HepG2 (cell line): ENCODE data around the gene GALNT18. TPM values are rescaled to one million over a fixed set of nuclear protein-coding genes. Genes with fewer than 3 reads are reported as not detected.

Experiments
- ATAC-seq: fragments of 200-7000 bp; cut with Tn5 transposase; 3 replicates; pipeline ENCODE4 v1.9.1; 2020; ENCODE audit warnings: mild to moderate bottlenecking, moderate library complexity
- BruUV-seq: library from RNA; stranded (reverse); fragments of 400-500 nt; replicated peaks from 2 replicates; lab custom pipeline; 2021; lab: Mats Ljungman, UMichigan
- CTCF ChIA-PET: fragments of 300-600 bp; formaldehyde crosslinking; extraction: SDS; loops from one replicate; lab custom pipeline; 2021; ENCODE audit warnings: low total read pairs, inconsistent platforms, low intra/inter-chr PET ratio; lab: Yijun Ruan, JAX
- POLR2A ChIA-PET: fragments of 350-600 bp; sonication (Branson Sonifier 250); formaldehyde crosslinking; loops from one replicate; lab custom pipeline; 2020; ENCODE audit warnings: antibody characterized with exemption, inconsistent platforms; lab: Yijun Ruan, JAX
- DNase-seq: peaks from one replicate; pipeline ENCODE4 v3.0.0-alpha.2; 2015; ENCODE audit warnings: low spot score
- FAIRE-seq: peaks from 3 replicates; lab custom pipeline; 2011; peaks lifted over from hg19 to GRCh38; lab: Jason Lieb, UNC
- H2AFZ ChIP-seq: one replicate; pipeline ENCODE4 v1.6.1; 2011; ENCODE audit warnings: low read length, inconsistent platforms
- H3K27ac ChIP-seq: fragments of 300-600 bp; 3 replicates; pipeline ENCODE4 v1.8.0; 2011; ENCODE audit warnings: mixed run types, mild to moderate bottlenecking, mixed read lengths, low read length, inconsistent platforms; ENCODE audit not compliant: insufficient read depth; ENCODE audit errors: extremely low read length
- H3K27me3 ChIP-seq, 2 experiments: fragments of 200-600 bp in 1 of 2; 2 replicates in 1 of 2; 3 replicates in 1 of 2; pipeline versions ENCODE4 v1.6.0 to v1.8.0; 2011; ENCODE audit warnings: low read length in 2 of 2, mild to moderate bottlenecking in 2 of 2, moderate library complexity in 2 of 2, inconsistent platforms in 1 of 2; ENCODE audit not compliant: insufficient read depth in 2 of 2, control insufficient read depth in 1 of 2
- H3K36me3 ChIP-seq, 2 experiments: fragments of 200-600 bp in 1 of 2; replicated peaks in 1 of 2; 2 replicates in 1 of 2; 3 replicates in 1 of 2; pipeline versions ENCODE4 v1.5.1 to v1.8.0; 2011; ENCODE audit warnings: low read length in 2 of 2, inconsistent platforms in 1 of 2; ENCODE audit not compliant: insufficient read depth in 2 of 2, control insufficient read depth in 1 of 2
- H3K4me1 ChIP-seq: 2 replicates; pipeline ENCODE4 v1.5.1; 2012; ENCODE audit warnings: low read length, inconsistent platforms; ENCODE audit not compliant: insufficient read depth
- H3K4me2 ChIP-seq: 2 replicates; pipeline ENCODE4 v1.6.0; 2011; ENCODE audit warnings: low read depth, low read length, inconsistent platforms
- H3K4me3 ChIP-seq, 3 experiments: fragments of 200-600 bp in 1 of 3; sonication (generic), shearing (Covaris generic) in 1 of 3; replicated peaks in 1 of 3; 2 replicates each; pipeline ENCODE4 v1.5.1; 2011 to 2016; ENCODE audit warnings: low read length in 3 of 3, inconsistent platforms in 2 of 3, low read depth in 2 of 3, mild to moderate bottlenecking in 2 of 3, control low read depth in 1 of 3, mixed read lengths in 1 of 3; ENCODE audit not compliant: insufficient read depth in 1 of 3
- H3K79me2 ChIP-seq: one replicate; pipeline ENCODE4 v1.6.1; 2011; ENCODE audit warnings: low read length, inconsistent platforms; ENCODE audit not compliant: insufficient read depth
- H3K9ac ChIP-seq: 2 replicates; pipeline ENCODE4 v1.6.0; 2011; ENCODE audit warnings: mild to moderate bottlenecking, low read depth, low read length, inconsistent platforms; ENCODE audit not compliant: insufficient read depth
- H3K9me3 ChIP-seq: 2 replicates; pipeline ENCODE4 v1.5.1; 2012; ENCODE audit warnings: mild to moderate bottlenecking, low read length
- H4K20me1 ChIP-seq: 2 replicates; pipeline ENCODE4 v1.6.0; 2011; ENCODE audit warnings: inconsistent platforms, mild to moderate bottlenecking, low read length, moderate library complexity; ENCODE audit not compliant: insufficient read depth
- ADNP ChIP-seq: sonication (generic); formaldehyde crosslinking; IDR thresholded peaks from 2 replicates; pipeline ENCODE4 v1.4.0; 2020; ENCODE audit warnings: missing genetic modification reagents
- BCL6 ChIP-seq: IDR thresholded peaks from 2 replicates; pipeline ENCODE4 v1.6.1; 2016; ENCODE audit warnings: missing genetic modification reagents, missing compliant biosample characterization
- ZNF614 ChIP-seq: IDR thresholded peaks from 2 replicates; pipeline ENCODE4 v1.6.1; 2018; ENCODE audit warnings: missing biosample characterization, missing genetic modification reagents, inconsistent platforms, borderline replicate concordance
- ZNF646 ChIP-seq: sonication (generic); formaldehyde crosslinking; IDR thresholded peaks from 2 replicates; pipeline ENCODE4 v1.9.0; 2021; ENCODE audit warnings: mild to moderate bottlenecking, missing genetic modification reagents
- ZNF724P ChIP-seq: sonication (generic); formaldehyde crosslinking; IDR thresholded peaks from 2 replicates; pipeline ENCODE4 v1.8.0; 2022; ENCODE audit warnings: missing genetic modification reagents, borderline replicate concordance
- ZNF749 ChIP-seq: sonication (generic); formaldehyde crosslinking; IDR thresholded peaks from 2 replicates; pipeline ENCODE4 v1.8.0; 2022; ENCODE audit warnings: mild to moderate bottlenecking, missing genetic modification reagents, moderate library complexity, borderline replicate concordance
- ZNF766 ChIP-seq: sonication (generic); formaldehyde crosslinking; IDR thresholded peaks from 2 replicates; pipeline ENCODE4 v1.5.0; 2020; ENCODE audit warnings: missing genetic modification reagents, borderline replicate concordance
- ZNF775 ChIP-seq: sonication (generic); formaldehyde crosslinking; IDR thresholded peaks from 2 replicates; pipeline ENCODE4 v1.4.0; 2020; ENCODE audit warnings: missing genetic modification reagents, mild to moderate bottlenecking, moderate library complexity, borderline replicate concordance
- WGBS: methylation state at CpG from one replicate; pipeline ENCODE4 v1.1.6; 2017; ENCODE audit warnings: low lambda C conversion rate; 5-methylcytosine and 5-hydroxymethylcytosine counted together
- in situ Hi-C: cut with HindIII; loops from 2 replicates; pipeline ENCODE4 v1.10.0; 2017; ENCODE audit warnings: low pct_unique_long_range_greater_than_20kb; ENCODE audit not compliant: extremely low pct_ligation_motif_present
- intact Hi-C: fragments of 100-400 bp; cut with micrococcal nuclease; formaldehyde crosslinking; loops from one replicate; pipeline ENCODE4 v1.10.0; 2022; ENCODE audit not compliant: unreplicated experiment
- polyA plus RNA-seq, 8 experiments: library from polyadenylated mRNA; depleted of rRNA in 3 of 8; stranded (reverse) in 7 of 8; unstranded in 1 of 8; fragments of >200 nt; fragmentation: Illumina TruSeq in 4 of 8; extraction: Trizol in 4 of 8; gene quantifications; 2 replicates each; pipeline versions ENCODE4 v1.2.1 to v1.2.3, GENCODE V29; 2011 to 2016; ENCODE audit warnings: low read depth in 4 of 8, missing spikeins in 1 of 8, mixed read lengths in 1 of 8; ENCODE audit not compliant: insufficient read depth in 1 of 8
- total RNA-seq, 5 experiments: library from RNA; depleted of rRNA; stranded (reverse); fragments of >200 nt; fragmentation: Illumina TruSeq; extraction: Trizol; gene quantifications; 2 replicates each; pipeline ENCODE4 v1.2.3, GENCODE V29; 2016; ENCODE audit warnings: low read depth in 1 of 5
- TF ChIP-seq, protein P1 (sequence below): sonication (generic); formaldehyde crosslinking; IDR thresholded peaks from 2 replicates; pipeline ENCODE4 v1.9.0; 2022; ENCODE audit warnings: low read depth, missing genetic modification reagents
- TF ChIP-seq, protein P2 (sequence below): sonication (generic); formaldehyde crosslinking; IDR thresholded peaks from 2 replicates; pipeline ENCODE4 v1.8.0; 2023; ENCODE audit warnings: mild to moderate bottlenecking, missing genetic modification reagents
- TF ChIP-seq, protein P3 (sequence below): sonication (generic); formaldehyde crosslinking; IDR thresholded peaks from 2 replicates; pipeline ENCODE4 v1.8.1; 2023; ENCODE audit warnings: missing genetic modification reagents, inconsistent platforms, borderline replicate concordance

Gene GALNT18
- total and polyA plus RNA-seq, 2 of the 13 experiments (the other 11 are each of a cell fraction or from before 2014, with no cell fraction given) = 0.11 TPM; not detected in 1

- ChIA-PET CTCF (no interaction called here), POLR2A (no interaction called here)
- Histone ChIP-seq H3K27me3 (peaks cover 2% of the 10 kb centered on the region in 2 experiments; a peak in 3 of 5 replicates), H3K4me1 (no peaks in the 10 kb centered on the region), H3K27ac (no peak overlapping the region), H3K4me2 (no peak overlapping the region), H3K9ac (no peak overlapping the region), H4K20me1 (no peaks in the 10 kb centered on the region), H2AFZ (no peak overlapping the region), H3K36me3 (no peaks in the 10 kb centered on the region), H3K9me3 (no peaks in the 10 kb centered on the region), H3K4me3 (no peak overlapping the region), H3K79me2 (no peaks in the 10 kb centered on the region)
- no TSS peak for BruUV-seq
- in situ Hi-C loops (no loop called here), intact Hi-C loops (no loop called here)
- ATAC-seq = no peak
- DNase-seq = no peak
- 31% methylated on average over 7 of the region's 7 CpGs for WGBS
- no peak for FAIRE-seq
- TF ChIP-seq, protein P1, sequence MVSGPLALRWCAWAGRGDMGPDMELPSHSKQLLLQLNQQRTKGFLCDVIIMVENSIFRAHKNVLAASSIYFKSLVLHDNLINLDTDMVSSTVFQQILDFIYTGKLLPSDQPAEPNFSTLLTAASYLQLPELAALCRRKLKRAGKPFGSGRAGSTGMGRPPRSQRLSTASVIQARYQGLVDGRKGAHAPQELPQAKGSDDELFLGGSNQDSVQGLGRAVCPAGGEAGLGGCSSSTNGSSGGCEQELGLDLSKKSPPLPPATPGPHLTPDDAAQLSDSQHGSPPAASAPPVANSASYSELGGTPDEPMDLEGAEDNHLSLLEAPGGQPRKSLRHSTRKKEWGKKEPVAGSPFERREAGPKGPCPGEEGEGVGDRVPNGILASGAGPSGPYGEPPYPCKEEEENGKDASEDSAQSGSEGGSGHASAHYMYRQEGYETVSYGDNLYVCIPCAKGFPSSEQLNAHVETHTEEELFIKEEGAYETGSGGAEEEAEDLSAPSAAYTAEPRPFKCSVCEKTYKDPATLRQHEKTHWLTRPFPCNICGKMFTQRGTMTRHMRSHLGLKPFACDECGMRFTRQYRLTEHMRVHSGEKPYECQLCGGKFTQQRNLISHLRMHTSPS (CRISPR knock-in tag) = no peak
- TF ChIP-seq ZNF614 (CRISPR knock-in tag) (no peak), BCL6 (CRISPR knock-in tag) (no peak), ZNF646 (CRISPR knock-in tag) (no peak), ZNF766 (no peak), ZNF724P (CRISPR knock-in tag) (no peak), ZNF749 (CRISPR knock-in tag) (no peak), ZNF775 (CRISPR knock-in tag) (no peak), ADNP (no peak)
- TF ChIP-seq, protein P2, sequence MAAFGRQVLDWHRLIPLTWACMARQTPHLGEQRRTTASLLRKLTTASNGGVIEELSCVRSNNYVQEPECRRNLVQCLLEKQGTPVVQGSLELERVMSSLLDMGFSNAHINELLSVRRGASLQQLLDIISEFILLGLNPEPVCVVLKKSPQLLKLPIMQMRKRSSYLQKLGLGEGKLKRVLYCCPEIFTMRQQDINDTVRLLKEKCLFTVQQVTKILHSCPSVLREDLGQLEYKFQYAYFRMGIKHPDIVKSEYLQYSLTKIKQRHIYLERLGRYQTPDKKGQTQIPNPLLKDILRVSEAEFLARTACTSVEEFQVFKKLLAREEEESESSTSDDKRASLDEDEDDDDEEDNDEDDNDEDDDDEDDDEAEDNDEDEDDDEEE (CRISPR knock-in tag) = no peak
- TF ChIP-seq, protein P3, sequence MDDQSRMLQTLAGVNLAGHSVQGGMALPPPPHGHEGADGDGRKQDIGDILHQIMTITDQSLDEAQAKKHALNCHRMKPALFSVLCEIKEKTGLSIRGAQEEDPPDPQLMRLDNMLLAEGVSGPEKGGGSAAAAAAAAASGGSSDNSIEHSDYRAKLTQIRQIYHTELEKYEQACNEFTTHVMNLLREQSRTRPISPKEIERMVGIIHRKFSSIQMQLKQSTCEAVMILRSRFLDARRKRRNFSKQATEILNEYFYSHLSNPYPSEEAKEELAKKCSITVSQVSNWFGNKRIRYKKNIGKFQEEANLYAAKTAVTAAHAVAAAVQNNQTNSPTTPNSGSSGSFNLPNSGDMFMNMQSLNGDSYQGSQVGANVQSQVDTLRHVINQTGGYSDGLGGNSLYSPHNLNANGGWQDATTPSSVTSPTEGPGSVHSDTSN = no peak
Observed at GRCh38 chr11:11374358-11375148, 247.3 kb downstream of the GALNT18 start.
